ENCODE measurements around the gene TRABD2B. TPM values are rescaled to one million over a fixed set of nuclear protein-coding genes. Genes with fewer than 3 reads are reported as not detected.
A peak's percentile ranks its signal among the peaks of the same experiment; 100 is the strongest.

Gene TRABD2B
- polyA plus RNA-seq, 1 of the 3 experiments (the other 2 are of a cell fraction) = 0.03 TPM

- H3K36me3 ChIP-seq (replicated peaks in 1 of 2; ENCODE audit: control insufficient read depth in 1 of 2, insufficient read depth in 2 of 2, low read length in 1 of 2) = no peaks in the 10 kb centered on the region
- no peak overlapping the region for H3K9ac ChIP-seq
- no peaks in the 10 kb centered on the region for H4K20me1 ChIP-seq (ENCODE audit: insufficient read depth)
- H3K9me2 ChIP-seq = no peaks in the 10 kb centered on the region
- H2AFZ ChIP-seq (ENCODE audit: low read depth) = no peak overlapping the region
- POLR2A ChIA-PET = no interaction called here
- DNase-seq = no peak
- H3K4me1 ChIP-seq (ENCODE audit: control insufficient read depth in 1 of 2, insufficient read depth in 2 of 2, low read depth in 1 of 2, low read length in 1 of 2) = peaks cover 0 to 18% of the 10 kb centered on the region in 2 experiments; a peak in 2 of 4 replicates
- TF ChIP-seq IRF3 (IDR thresholded peaks at IDR 0.05; ENCODE audit: low read depth, low read length) (no peak), POLR2AphosphoS5 (IDR thresholded peaks at IDR 0.05; ENCODE audit: low read depth, low read length) (no peak)
- no peaks in the 10 kb centered on the region for H3K79me2 ChIP-seq (ENCODE audit: insufficient read depth)
- no peak overlapping the region for H3K27ac ChIP-seq (ENCODE audit: low read depth in 2 of 2, low read length in 1 of 2)
- WGBS (ENCODE audit: low lambda C conversion rate) = 29% methylated on average over 8 of the region's 8 CpGs
- no peaks in the 10 kb centered on the region for H3K9me3 ChIP-seq
- H3F3A ChIP-seq (replicated peaks; ENCODE audit: insufficient read depth) = no peaks in the 10 kb centered on the region
- no peak overlapping the region for H3K4me3 ChIP-seq (ENCODE audit: low read depth in 2 of 2, low read length in 1 of 2)
- no peak overlapping the region for H3K4me2 ChIP-seq
- no peaks in the 10 kb centered on the region for H3K27me3 ChIP-seq (ENCODE audit: insufficient read depth)
- CTCF ChIA-PET = no interaction called here
Measured at GRCh38 chr1:47809301-47810084, 187.7 kb downstream of the TRABD2B start.

GRCh38 chr1:47808612-47809011, 188.6 kb downstream of the TRABD2B start:
- Histone ChIP-seq H3K4me2 (no peak overlapping the region), H3K27ac (ENCODE audit: low read depth in 2 of 2, low read length in 1 of 2) (no peak overlapping the region), H3K4me1 (ENCODE audit: control insufficient read depth in 1 of 2, insufficient read depth in 2 of 2, low read depth in 1 of 2, low read length in 1 of 2) (peaks cover 0 to 26% of the 10 kb centered on the region in 2 experiments; a peak in 2 of 4 replicates), H3K9me2 (no peaks in the 10 kb centered on the region), H3K9ac (no peak overlapping the region), H3K4me3 (ENCODE audit: low read depth in 2 of 2, low read length in 1 of 2) (no peak overlapping the region), H3K79me2 (ENCODE audit: insufficient read depth) (no peaks in the 10 kb centered on the region), H2AFZ (ENCODE audit: low read depth) (no peak overlapping the region), H3K36me3 (replicated peaks in 1 of 2; ENCODE audit: control insufficient read depth in 1 of 2, insufficient read depth in 2 of 2, low read length in 1 of 2) (no peaks in the 10 kb centered on the region), H4K20me1 (ENCODE audit: insufficient read depth) (no peaks in the 10 kb centered on the region), H3F3A (replicated peaks; ENCODE audit: insufficient read depth) (no peaks in the 10 kb centered on the region), H3K27me3 (ENCODE audit: insufficient read depth) (no peaks in the 10 kb centered on the region), H3K9me3 (no peaks in the 10 kb centered on the region)
- TF ChIP-seq ELF1 (IDR thresholded peaks at IDR 0.05) = no peak
- TF ChIP-seq REST (IDR thresholded peaks at IDR 0.05; ENCODE audit: low read depth, low read length) = 0 out of 2 replicates have a peak, but pooled peaks have one; percentile 55
- no peak for TF ChIP-seq PBX3 (IDR thresholded peaks at IDR 0.05)
- ChIA-PET POLR2A (no interaction called here), CTCF (interaction anchor here (0.6 kb wide), 1 partner anchor 9 kb away, joined by 3 read pairs; no protein-coding TSS in a partner anchor)
- 0% methylated on average over 1 of the region's 2 CpGs for WGBS (ENCODE audit: low lambda C conversion rate)
- no peak for DNase-seq

All from SK-N-SH (cell line).